Measurements from ENCODE around the gene SNF8.

GRCh38 chr17:48929812-48930165 lies 14.9 kb downstream of the SNF8 start:
- TF ChIP-seq ZNF416 (CRISPR knock-in tag; IDR thresholded peaks at IDR 0.05) (no peak), ETV6 (CRISPR knock-in tag; IDR thresholded peaks at IDR 0.05) (no peak), ZNF317 (CRISPR knock-in tag; IDR thresholded peaks at IDR 0.05; ENCODE audit: borderline replicate concordance, low read depth) (no peak)
- TF ChIP-seq, protein P1, sequence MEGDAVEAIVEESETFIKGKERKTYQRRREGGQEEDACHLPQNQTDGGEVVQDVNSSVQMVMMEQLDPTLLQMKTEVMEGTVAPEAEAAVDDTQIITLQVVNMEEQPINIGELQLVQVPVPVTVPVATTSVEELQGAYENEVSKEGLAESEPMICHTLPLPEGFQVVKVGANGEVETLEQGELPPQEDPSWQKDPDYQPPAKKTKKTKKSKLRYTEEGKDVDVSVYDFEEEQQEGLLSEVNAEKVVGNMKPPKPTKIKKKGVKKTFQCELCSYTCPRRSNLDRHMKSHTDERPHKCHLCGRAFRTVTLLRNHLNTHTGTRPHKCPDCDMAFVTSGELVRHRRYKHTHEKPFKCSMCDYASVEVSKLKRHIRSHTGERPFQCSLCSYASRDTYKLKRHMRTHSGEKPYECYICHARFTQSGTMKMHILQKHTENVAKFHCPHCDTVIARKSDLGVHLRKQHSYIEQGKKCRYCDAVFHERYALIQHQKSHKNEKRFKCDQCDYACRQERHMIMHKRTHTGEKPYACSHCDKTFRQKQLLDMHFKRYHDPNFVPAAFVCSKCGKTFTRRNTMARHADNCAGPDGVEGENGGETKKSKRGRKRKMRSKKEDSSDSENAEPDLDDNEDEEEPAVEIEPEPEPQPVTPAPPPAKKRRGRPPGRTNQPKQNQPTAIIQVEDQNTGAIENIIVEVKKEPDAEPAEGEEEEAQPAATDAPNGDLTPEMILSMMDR (IDR thresholded peaks at IDR 0.05), result no peak
